Stimulated activated CD8-positive, alpha-beta memory T cell treated with anti-CD3 and anti-CD28 coated beads, Interleukin-7, amount 100 ng/mL, for 4 hours (primary cell): ENCODE measurements around the gene TBC1D7.

Experiments used
- DNase-seq, 2 donors: peaks; one replicate each; pipeline ENCODE4 v3.0.0-alpha.2; 2020; ENCODE audit warnings: low read depth in 2 of 2

Gene TBC1D7

GRCh38 chr6:13294499-13295069 lies 33.8 kb downstream of the TBC1D7 start:
- no peak for DNase-seq

- no peak for DNase-seq
Observed at GRCh38 chr6:13292774-13293173, 35.6 kb downstream of the TBC1D7 start.

- DNase-seq: no peak
Observed at GRCh38 chr6:13290335-13290734, 38.0 kb downstream of the TBC1D7 start.

- no peak for DNase-seq
Observed at GRCh38 chr6:13289789-13290318, 38.5 kb downstream of the TBC1D7 start.

- DNase-seq: no peak
Observed at GRCh38 chr6:13288969-13289391, 39.4 kb downstream of the TBC1D7 start.

GRCh38 chr6:13288481-13288880 lies 39.9 kb downstream of the TBC1D7 start:
- no peak for DNase-seq

GRCh38 chr6:13287104-13287503 lies 41.2 kb downstream of the TBC1D7 start:
- DNase-seq: no peak

- DNase-seq: no peak
Observed at GRCh38 chr6:13286181-13286580, 42.2 kb downstream of the TBC1D7 start.

- no peak for DNase-seq
Observed at GRCh38 chr6:13285705-13286104, 42.6 kb downstream of the TBC1D7 start.

GRCh38 chr6:13284646-13285045 lies 43.7 kb downstream of the TBC1D7 start:
- no peak for DNase-seq

GRCh38 chr6:13283331-13283730 lies 45.0 kb downstream of the TBC1D7 start:
- DNase-seq: no peak

GRCh38 chr6:13282393-13283069 lies 45.8 kb downstream of the TBC1D7 start:
- DNase-seq: no peak

GRCh38 chr6:13281686-13282085 lies 46.7 kb downstream of the TBC1D7 start:
- DNase-seq: no peak

GRCh38 chr6:13280254-13280653 lies 48.1 kb downstream of the TBC1D7 start:
- DNase-seq: no peak

GRCh38 chr6:13278991-13279390 lies 49.3 kb downstream of the TBC1D7 start:
- no peak for DNase-seq

- no peak for DNase-seq
Observed at GRCh38 chr6:13278164-13278563, 50.2 kb downstream of the TBC1D7 start.

GRCh38 chr6:13277231-13277630 lies 51.1 kb downstream of the TBC1D7 start:
- no peak for DNase-seq

GRCh38 chr6:13275435-13275989 lies 52.8 kb downstream of the TBC1D7 start:
- no peak for DNase-seq

GRCh38 chr6:13274707-13275434 lies 53.5 kb downstream of the TBC1D7 start:
- DNase-seq: no peak

GRCh38 chr6:13273931-13274706 lies 54.2 kb downstream of the TBC1D7 start:
- DNase-seq: peak; percentile 78 to 80

GRCh38 chr6:13273202-13273930 lies 55.0 kb downstream of the TBC1D7 start:
- no peak for DNase-seq
